ENCODE measurements around the gene RCN1.
"Not testable (repeated sequence)": the region's sequence is repeated elsewhere in the genome, so short reads cannot be mapped to it uniquely, and the experiment has no call there.

The RCN1 gene

GRCh38 chr11:32079553-32079952 lies 11.3 kb upstream of the RCN1 start:
- no peak for DNase-seq (ENCODE audit: low read depth)

GRCh38 chr11:32080361-32080980 lies 10.4 kb upstream of the RCN1 start:
- no peak for DNase-seq (ENCODE audit: low read depth)

- DNase-seq (ENCODE audit: low read depth), result no peak
Measured at GRCh38 chr11:32081129-32081641, 9.7 kb upstream of the RCN1 start.

DNA sequence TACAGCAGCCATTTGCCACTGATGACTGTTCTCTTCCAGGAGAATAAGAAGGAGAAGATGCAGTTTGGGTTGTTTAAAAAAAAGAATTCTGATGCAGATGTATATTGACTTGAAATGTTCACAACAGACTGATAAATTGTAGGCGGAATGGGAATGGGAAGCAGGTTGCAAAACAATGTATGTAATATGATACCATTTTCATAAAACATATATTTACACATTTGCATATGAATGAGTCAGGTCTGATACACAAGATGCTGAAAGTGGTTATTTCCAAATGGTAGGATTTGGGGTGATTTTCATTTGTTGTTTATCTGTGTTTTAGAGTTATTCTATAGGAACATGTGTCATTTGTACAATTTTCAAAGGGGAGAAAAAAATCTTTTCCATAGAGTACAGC lies 9.0 kb upstream of the RCN1 start:
- DNase-seq (ENCODE audit: low read depth), result no peak

DNA sequence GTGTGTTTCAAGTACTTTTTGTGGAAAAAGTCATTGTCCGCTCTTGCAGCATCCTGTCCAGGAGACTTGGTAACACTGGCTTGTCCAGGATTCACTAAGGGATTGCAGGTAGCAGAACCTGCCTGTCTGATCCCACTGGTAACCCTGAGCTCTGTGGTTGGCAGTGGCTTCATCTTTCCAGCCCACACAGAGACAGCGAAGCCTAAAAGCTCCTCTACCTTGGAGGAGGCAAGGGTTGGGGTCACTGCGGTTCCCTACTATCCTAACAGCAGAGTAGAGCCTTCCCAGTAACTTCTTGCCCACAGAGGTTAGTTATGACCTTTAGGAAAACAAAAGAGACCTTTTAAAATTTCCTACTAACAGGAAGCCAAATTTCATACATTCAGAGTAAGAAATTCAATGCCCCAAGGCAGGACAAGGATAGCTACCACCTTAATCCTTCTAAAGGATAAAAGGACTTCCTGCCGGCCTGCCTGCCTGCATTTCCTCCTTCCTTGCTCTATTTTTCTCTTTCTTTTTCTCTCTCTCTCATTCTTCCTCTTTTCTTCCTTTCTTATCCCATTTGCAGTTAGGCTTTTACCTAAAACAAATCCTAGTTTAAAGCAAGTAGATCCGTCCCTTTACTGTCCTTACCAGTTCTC lies 8.4 kb upstream of the RCN1 start:
- DNase-seq (ENCODE audit: low read depth), result no peak

DNA sequence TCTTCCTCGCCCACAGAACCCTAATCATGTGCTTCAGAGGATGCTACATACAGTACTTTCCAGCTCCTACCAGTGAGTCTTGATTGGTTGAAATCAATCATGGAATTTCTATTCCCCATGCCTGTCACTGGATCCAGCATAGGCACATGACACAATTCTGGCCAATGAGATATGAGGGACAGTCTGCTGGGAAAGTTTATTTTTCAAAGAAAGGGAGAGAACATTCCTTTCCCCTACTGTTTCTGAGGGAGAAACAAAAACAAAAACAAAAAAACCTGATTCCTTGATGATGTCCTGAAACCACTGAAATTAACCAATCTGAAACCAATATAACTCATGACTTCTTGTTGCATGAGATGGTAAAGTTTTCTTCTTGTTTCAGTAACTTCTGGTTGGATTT lies 3.3 kb upstream of the RCN1 start:
- no peak for DNase-seq (ENCODE audit: low read depth)

- no peak for DNase-seq (ENCODE audit: low read depth)
Measured at GRCh38 chr11:32088117-32088941, 2.5 kb upstream of the RCN1 start.

DNA sequence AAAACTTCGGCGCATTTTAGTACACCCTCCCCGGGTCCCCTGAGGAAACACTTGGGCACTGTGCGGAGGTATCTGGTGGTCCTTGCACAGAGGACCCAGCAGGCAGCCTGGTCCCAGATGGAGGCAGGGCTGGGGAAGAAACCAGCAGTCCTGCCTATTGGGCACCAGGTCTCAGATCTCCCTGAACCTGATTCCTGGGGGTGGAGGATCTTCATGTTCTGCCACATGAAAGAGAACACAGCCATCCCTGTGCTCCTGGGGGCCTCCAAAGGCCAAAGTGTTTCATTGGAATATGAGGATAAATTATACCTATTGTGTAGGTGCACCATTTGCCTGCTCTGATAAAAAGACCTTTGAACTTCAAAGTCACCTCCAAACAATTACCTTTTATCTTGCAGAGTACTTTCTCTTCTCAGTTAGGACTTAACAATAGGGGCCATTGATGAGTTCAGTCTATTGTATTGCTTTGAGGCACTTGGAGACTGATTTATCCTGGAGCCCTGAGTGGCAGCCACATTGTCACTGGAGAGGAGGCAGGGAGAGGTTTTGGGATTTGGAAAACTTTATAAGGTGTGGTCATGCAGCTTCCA lies 1.8 kb downstream of the RCN1 start:
- DNase-seq (ENCODE audit: low read depth), result no peak

DNA sequence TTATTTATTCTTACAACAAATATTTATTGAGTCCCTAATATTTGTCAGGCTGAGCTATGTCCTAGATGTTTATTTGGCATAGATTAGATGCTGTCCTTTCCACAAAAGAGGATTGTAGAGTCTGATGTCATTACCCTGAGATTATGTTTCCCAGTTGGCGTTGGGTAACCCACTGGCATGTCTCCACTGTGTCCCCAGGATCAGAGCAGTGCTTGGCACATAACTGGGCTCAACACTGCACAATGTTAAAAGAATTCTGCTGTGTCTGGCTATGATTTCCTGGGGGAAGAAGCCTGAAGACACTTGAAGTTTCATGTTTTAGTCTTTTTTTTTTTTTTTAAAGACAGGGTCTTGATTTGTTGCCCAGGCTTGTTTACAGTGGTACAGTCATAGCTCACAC lies 4.0 kb downstream of the RCN1 start:
- DNase-seq (ENCODE audit: low read depth), result no peak

- no peak for DNase-seq (ENCODE audit: low read depth)
Measured at GRCh38 chr11:32098142-32098903, 7.4 kb downstream of the RCN1 start.

DNA sequence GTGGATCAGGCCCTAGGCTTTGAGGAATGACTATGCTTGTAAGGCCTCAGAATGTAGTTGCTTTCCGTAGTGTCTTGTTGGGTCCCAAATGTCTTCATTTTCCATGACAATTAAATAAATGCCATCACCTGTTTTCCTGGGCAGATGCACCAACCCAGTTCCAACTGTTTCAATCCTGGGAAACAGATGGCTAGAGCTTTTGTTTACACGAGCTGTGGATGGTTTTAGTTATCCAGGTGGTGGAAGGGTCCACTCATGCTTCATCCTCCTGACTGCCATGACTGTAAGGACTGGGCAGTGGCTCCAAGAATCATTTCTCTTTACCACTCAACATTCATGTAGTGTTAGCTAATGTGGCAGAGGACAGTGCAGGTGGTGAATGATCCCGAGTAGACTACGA lies 8.6 kb downstream of the RCN1 start:
- DNase-seq (ENCODE audit: low read depth), result no peak

- DNase-seq (ENCODE audit: low read depth), result no peak
Measured at GRCh38 chr11:32100495-32100894, 9.6 kb downstream of the RCN1 start.

DNA sequence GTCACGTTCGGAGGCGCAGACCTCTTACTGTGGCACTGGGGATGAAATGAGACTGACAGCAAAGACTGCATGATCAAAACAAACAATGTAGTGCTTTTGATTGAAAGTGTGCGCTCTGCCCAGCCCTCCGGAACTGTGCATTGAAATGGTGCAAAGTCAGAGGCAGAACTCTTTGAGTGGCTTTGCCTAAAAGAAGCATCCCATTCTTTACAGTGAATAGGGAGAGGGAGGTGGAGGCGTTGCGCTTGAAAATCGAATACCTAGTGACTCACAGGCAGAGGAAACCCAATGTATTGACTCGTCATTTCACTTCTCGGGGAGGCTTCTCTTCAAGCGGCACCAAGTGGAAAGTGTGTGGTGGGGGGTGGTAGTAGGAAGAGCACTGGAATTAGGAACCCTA lies 10.9 kb downstream of the RCN1 start:
- DNase-seq (ENCODE audit: low read depth), result no peak

- not testable (repeated sequence) for DNase-seq (ENCODE audit: low read depth)
Measured at GRCh38 chr11:32103121-32103719, 12.3 kb downstream of the RCN1 start.

DNA sequence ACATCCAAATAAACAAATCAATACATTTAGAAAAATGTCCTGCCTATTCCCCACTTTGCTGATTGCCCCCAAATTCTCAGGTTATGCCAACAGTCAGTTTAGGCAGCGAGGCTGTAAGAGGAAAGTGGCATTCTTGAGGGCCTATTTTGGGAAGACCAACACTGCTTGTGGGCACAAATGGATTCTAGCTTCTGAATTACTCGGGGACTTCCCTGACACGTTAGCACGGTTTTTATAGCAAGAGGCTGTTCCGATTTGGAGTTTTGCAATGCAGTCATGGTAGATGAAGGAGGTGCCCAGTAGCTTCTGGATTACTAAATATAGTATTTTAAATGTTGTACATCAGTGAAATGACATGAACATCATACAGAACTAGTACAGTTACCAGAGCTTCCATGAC lies 13.1 kb downstream of the RCN1 start:
- DNase-seq (ENCODE audit: low read depth), result no peak

DNA sequence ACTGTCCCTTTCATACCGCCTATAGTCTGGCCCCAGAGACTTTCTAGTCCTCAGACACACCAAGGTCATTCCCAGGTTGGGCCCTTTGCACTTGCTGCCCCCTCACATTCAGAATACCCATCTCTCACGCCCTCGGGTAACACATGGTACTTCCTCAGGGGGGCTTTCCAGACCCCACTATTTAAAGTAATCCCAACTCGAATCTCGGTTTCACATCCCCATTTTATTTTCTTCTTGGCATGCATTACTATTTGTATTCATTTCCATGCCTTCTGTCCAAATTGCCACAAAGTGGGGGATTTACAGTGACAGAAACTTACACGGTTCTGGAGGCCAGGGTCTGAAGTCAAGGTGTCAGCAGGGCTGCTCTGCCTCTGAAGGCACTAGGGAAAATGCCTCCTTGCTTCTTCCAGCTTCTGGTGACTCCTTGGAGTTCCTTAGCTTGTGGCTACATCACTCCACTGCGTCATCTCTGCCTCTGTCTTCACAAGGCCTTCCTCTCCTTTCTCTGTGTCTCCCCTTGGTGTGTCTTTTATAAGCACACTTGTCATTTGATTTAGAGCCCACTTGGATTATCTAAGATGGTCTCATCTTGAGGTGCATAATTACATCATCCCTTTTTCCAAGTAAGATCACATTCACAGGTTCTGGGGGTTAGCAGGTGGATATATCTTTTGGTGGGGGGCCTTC lies 15.1 kb downstream of the RCN1 start:
- DNase-seq (ENCODE audit: low read depth), result no peak

DNA sequence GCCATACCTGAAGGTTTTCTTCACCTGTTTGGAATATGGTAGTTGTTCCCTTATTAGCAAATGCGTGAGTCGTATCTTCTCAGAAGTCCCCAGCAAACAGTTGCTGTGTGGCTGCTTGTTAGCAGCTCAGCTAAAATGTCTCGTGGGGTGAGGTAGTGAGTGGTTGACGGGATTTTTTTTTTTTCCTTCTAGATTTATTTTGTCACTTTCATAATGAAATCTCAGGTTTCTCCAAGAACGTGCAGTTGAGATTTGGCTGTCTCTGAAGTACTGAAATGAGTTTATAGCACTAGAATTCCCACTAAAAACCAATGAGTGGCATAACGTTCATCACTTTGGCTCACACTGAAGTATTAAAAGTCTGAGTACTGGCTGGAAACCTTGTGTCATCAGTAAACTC lies 16.8 kb downstream of the RCN1 start:
- DNase-seq (ENCODE audit: low read depth), result no peak

- DNase-seq (ENCODE audit: low read depth), result no peak
Measured at GRCh38 chr11:32108576-32108975, 17.7 kb downstream of the RCN1 start.

DNA sequence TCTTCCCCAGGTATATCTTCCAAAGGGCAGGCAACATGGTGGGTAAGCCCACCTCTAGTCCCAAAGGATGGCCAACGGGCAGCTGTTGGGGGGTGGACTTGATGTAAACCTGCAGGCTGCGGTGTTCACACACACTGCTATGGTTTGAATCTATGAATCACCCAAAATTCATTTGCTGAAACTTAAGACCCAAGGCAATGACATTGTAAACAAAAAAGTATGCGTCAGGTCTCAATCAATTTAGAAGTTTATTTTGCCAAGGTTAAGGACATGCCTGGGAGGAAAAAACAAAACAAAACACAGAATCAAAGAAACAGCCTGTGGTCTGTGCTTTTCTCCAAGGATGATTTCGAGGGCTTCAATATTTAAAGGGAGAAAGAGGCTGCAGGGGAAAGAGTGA lies 18.3 kb downstream of the RCN1 start:
- no peak for DNase-seq (ENCODE audit: low read depth)

DNA sequence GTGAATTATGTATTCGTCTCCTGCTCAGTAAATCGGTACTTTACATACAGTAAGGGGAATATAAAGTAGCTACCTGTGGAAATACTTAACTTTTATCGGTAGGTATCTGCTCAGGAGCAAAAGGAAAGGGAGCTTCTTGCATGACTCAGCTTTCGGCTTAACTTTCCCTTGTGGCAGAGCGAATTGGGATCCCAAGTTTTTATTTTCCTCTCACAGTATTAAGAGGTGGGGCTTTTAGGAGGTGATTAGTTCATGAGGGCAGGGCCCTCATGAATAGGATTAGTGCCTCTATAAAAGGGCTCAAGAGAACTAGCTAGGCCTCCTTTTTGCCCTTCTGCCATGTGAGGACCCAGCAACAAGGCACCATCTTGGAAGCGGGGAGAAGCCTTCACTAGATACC lies 18.7 kb downstream of the RCN1 start:
- no peak for DNase-seq (ENCODE audit: low read depth)

DNA sequence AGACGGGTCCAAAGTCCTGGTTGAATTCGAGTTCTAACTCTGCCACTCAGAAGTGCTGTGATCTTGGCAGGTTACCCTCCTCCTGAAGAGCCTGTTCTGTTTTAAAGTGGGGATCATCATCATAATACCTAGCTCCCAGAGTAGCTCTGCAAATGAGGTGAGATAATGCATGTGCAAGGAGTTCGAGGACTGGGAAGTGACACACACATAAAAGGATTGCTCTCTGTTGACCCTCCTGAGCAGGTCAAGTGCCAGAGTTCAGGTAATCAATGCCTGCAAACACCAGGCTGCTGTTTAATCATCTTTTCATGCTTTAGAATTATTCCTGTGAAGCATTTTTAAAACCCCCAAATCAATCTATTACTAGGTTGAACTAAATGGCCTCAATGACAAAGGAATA lies 19.9 kb downstream of the RCN1 start:
- no peak for DNase-seq (ENCODE audit: low read depth)
